CD4-positive, alpha-beta memory T cell (primary cell): Measurements from ENCODE around the gene PARVG. TPM values are rescaled to one million over a fixed set of nuclear protein-coding genes. Genes with fewer than 3 reads are reported as not detected.
A peak's percentile ranks its signal among the peaks of the same experiment; 100 is the strongest.

Experiments used
- CTCF ChIA-PET: fragments of 350-600 bp; sonication (Branson Sonifier 250); formaldehyde crosslinking; loops from one replicate; lab custom pipeline; 2021; ENCODE audit warnings: inconsistent platforms; ENCODE audit not compliant: partially characterized antibody; lab: Charles Lee
- POLR2A ChIA-PET: fragments of 350-600 bp; sonication (Branson Sonifier 250); formaldehyde crosslinking; loops from one replicate; lab custom pipeline; 2021; ENCODE audit not compliant: partially characterized antibody; lab: Charles Lee
- DNase-seq, 5 donors: peaks; one replicate each; pipeline versions ENCODE4 v3.0.0 to v3.0.0-alpha.2; 2020 to 2022; ENCODE audit warnings: mixed read lengths in 1 of 5
- H3K27ac ChIP-seq: one replicate; pipeline ENCODE4 v1.7.0; 2013; ENCODE audit warnings: low read depth, low read length
- H3K27me3 ChIP-seq: 2 replicates; pipeline ENCODE4 v1.7.0; 2013; ENCODE audit warnings: mild to moderate bottlenecking, low read length, moderate library complexity; ENCODE audit not compliant: insufficient read depth
- H3K36me3 ChIP-seq: 2 replicates; pipeline ENCODE4 v1.7.0; 2013; ENCODE audit warnings: mild to moderate bottlenecking, low read length, moderate library complexity; ENCODE audit not compliant: insufficient read depth
- H3K4me1 ChIP-seq: 2 replicates; pipeline ENCODE4 v1.7.0; 2013; ENCODE audit warnings: mild to moderate bottlenecking, low read length, moderate library complexity; ENCODE audit not compliant: insufficient read depth
- H3K4me3 ChIP-seq, 2 donors: one replicate each; pipeline ENCODE4 v1.7.0; 2013; ENCODE audit warnings: low read length in 2 of 2, mild to moderate bottlenecking in 1 of 2
- H3K9me3 ChIP-seq, 2 donors: one replicate each; pipeline ENCODE4 v1.7.0; 2013; ENCODE audit warnings: low read length in 2 of 2, control low read depth in 1 of 2; ENCODE audit not compliant: control insufficient read depth in 1 of 2
- H3K27ac Mint-ChIP-seq, 7 donors: one replicate each; pipeline ENCODE4 v1.8.0; 2020 to 2021; ENCODE audit warnings: mixed read lengths in 7 of 7, mild to moderate bottlenecking in 6 of 7, inconsistent platforms in 3 of 7, moderate library complexity in 3 of 7
- H3K27me3 Mint-ChIP-seq, 2 donors: one replicate each; pipeline ENCODE4 v1.8.0; 2020 to 2021; ENCODE audit warnings: mixed read lengths in 2 of 2
- H3K36me3 Mint-ChIP-seq, 2 donors: one replicate each; pipeline ENCODE4 v1.8.0; 2020 to 2021; ENCODE audit warnings: mixed read lengths in 2 of 2, inconsistent platforms in 1 of 2, mild to moderate bottlenecking in 1 of 2
- H3K4me1 Mint-ChIP-seq, 4 donors: one replicate each; pipeline ENCODE4 v1.8.0; 2020 to 2021; ENCODE audit warnings: mixed read lengths in 4 of 4, mild to moderate bottlenecking in 1 of 4
- H3K4me3 Mint-ChIP-seq, 8 donors: one replicate each; pipeline ENCODE4 v1.8.0; 2020 to 2021; ENCODE audit warnings: mixed read lengths in 8 of 8, mild to moderate bottlenecking in 7 of 8, moderate library complexity in 6 of 8, inconsistent platforms in 3 of 8
- H3K9me3 Mint-ChIP-seq, 8 donors: one replicate each; pipeline ENCODE4 v1.8.0; 2020 to 2021; ENCODE audit warnings: mixed read lengths in 8 of 8, mild to moderate bottlenecking in 5 of 8, inconsistent platforms in 3 of 8, moderate library complexity in 1 of 8
- intact Hi-C: fragments of 100-400 bp; cut with micrococcal nuclease; formaldehyde crosslinking; loops from one replicate; pipeline ENCODE4 v1.15.1; 2023
- polyA plus RNA-seq, 2 donors: library from polyadenylated mRNA; unstranded; fragments of 300-500 nt; fragmentation: Illumina TruSeq; gene quantifications; one replicate each; pipeline ENCODE4 v1.2.3, GENCODE V29; 2021
- total RNA-seq, 2 experiments: library from RNA; stranded (reverse); gene quantifications; one replicate each; pipeline ENCODE4 v1.2.3, GENCODE V29; 2021

The PARVG gene
- total and polyA plus RNA-seq, 4 experiments from 2014 or later: 39.6 to 194 (median 122) TPM

GRCh38 chr22:44145544-44145943 is 35.2 kb upstream of the PARVG start:
- no peak for DNase-seq
- CTCF ChIA-PET: no interaction called here
- H3K27me3 Mint-ChIP-seq: no peaks in the 10 kb centered on the region
- POLR2A ChIA-PET: no interaction called here
- Histone ChIP-seq H3K36me3 (no peaks in the 10 kb centered on the region), H3K27ac (no peak overlapping the region), H3K4me1 (no peaks in the 10 kb centered on the region), H3K9me3 (no peaks in the 10 kb centered on the region), H3K27me3 (no peaks in the 10 kb centered on the region), H3K4me3 (no peak overlapping the region)
- H3K4me1 Mint-ChIP-seq: no peaks in the 10 kb centered on the region
- peaks cover 0 to 2% (median 0%) of the 10 kb centered on the region in 8 donors for H3K9me3 Mint-ChIP-seq
- H3K36me3 Mint-ChIP-seq: peaks cover 3 to 19% of the 10 kb centered on the region in 2 donors
- H3K4me3 Mint-ChIP-seq: no peak overlapping the region
- H3K27ac Mint-ChIP-seq: no peak overlapping the region
- intact Hi-C loops: no loop called here

- H3K9me3 Mint-ChIP-seq: peaks cover 0 to 2% (median 0%) of the 10 kb centered on the region in 8 donors
- POLR2A ChIA-PET: no interaction called here
- Histone ChIP-seq H3K4me1 (no peaks in the 10 kb centered on the region), H3K9me3 (no peaks in the 10 kb centered on the region), H3K27ac (no peak overlapping the region), H3K4me3 (no peak overlapping the region), H3K27me3 (no peaks in the 10 kb centered on the region), H3K36me3 (no peaks in the 10 kb centered on the region)
- CTCF ChIA-PET: no interaction called here
- H3K36me3 Mint-ChIP-seq: peaks cover 3 to 19% of the 10 kb centered on the region in 2 donors
- H3K27me3 Mint-ChIP-seq: no peaks in the 10 kb centered on the region
- peak overlapping the region in 1 of 8 donors; percentile 36 for H3K4me3 Mint-ChIP-seq
- no peaks in the 10 kb centered on the region for H3K4me1 Mint-ChIP-seq
- DNase-seq: no peak
- intact Hi-C loops: no loop called here
- peak overlapping the region in 2 of 7 donors; percentile 52 to 64 for H3K27ac Mint-ChIP-seq
Measured at GRCh38 chr22:44146088-44146861, 34.5 kb upstream of the PARVG start.

GRCh38 chr22:44147008-44147645 is 33.6 kb upstream of the PARVG start:
- H3K4me3 Mint-ChIP-seq: no peak overlapping the region
- ChIA-PET POLR2A (no interaction called here), CTCF (no interaction called here)
- H3K27ac ChIP-seq: no peak overlapping the region
- intact Hi-C loops: no loop called here
- no peaks in the 10 kb centered on the region for H3K36me3 ChIP-seq
- no peak for DNase-seq
- no peak overlapping the region for H3K4me3 ChIP-seq
- peaks cover 3 to 21% of the 10 kb centered on the region in 2 donors for H3K36me3 Mint-ChIP-seq
- H3K9me3 Mint-ChIP-seq: peaks cover 0 to 2% (median 0%) of the 10 kb centered on the region in 8 donors
- H3K27me3 Mint-ChIP-seq: no peaks in the 10 kb centered on the region
- H3K4me1 ChIP-seq: no peaks in the 10 kb centered on the region
- H3K27me3 ChIP-seq: no peaks in the 10 kb centered on the region
- H3K4me1 Mint-ChIP-seq: no peaks in the 10 kb centered on the region
- H3K27ac Mint-ChIP-seq: no peak overlapping the region
- H3K9me3 ChIP-seq: no peaks in the 10 kb centered on the region

- H3K4me3 ChIP-seq: no peak overlapping the region
- peaks cover 3 to 24% of the 10 kb centered on the region in 2 donors for H3K36me3 Mint-ChIP-seq
- H3K4me1 Mint-ChIP-seq: no peaks in the 10 kb centered on the region
- H3K27me3 ChIP-seq: no peaks in the 10 kb centered on the region
- intact Hi-C loops: no loop called here
- DNase-seq: no peak
- no peak overlapping the region for H3K27ac Mint-ChIP-seq
- ChIA-PET POLR2A (no interaction called here), CTCF (no interaction called here)
- H3K27me3 Mint-ChIP-seq: no peaks in the 10 kb centered on the region
- peaks cover 0 to under 1% (median 0%) of the 10 kb centered on the region in 8 donors for H3K9me3 Mint-ChIP-seq
- no peaks in the 10 kb centered on the region for H3K36me3 ChIP-seq
- no peaks in the 10 kb centered on the region for H3K4me1 ChIP-seq
- no peak overlapping the region for H3K27ac ChIP-seq
- no peak overlapping the region for H3K4me3 Mint-ChIP-seq
- no peaks in the 10 kb centered on the region for H3K9me3 ChIP-seq
Measured at GRCh38 chr22:44147821-44148574, 32.7 kb upstream of the PARVG start.

GRCh38 chr22:44151676-44152075 is 29.0 kb upstream of the PARVG start:
- no peaks in the 10 kb centered on the region for H3K4me1 Mint-ChIP-seq
- CTCF ChIA-PET: no interaction called here
- H3K9me3 ChIP-seq: no peaks in the 10 kb centered on the region
- H3K27me3 ChIP-seq: no peaks in the 10 kb centered on the region
- H3K9me3 Mint-ChIP-seq: no peaks in the 10 kb centered on the region
- H3K27ac ChIP-seq: no peak overlapping the region
- intact Hi-C loops: no loop called here
- H3K36me3 Mint-ChIP-seq: peaks cover 3 to 17% of the 10 kb centered on the region in 2 donors
- no peak overlapping the region for H3K27ac Mint-ChIP-seq
- H3K36me3 ChIP-seq: no peaks in the 10 kb centered on the region
- H3K4me3 ChIP-seq: no peak overlapping the region
- H3K4me3 Mint-ChIP-seq: no peak overlapping the region
- DNase-seq: no peak
- POLR2A ChIA-PET: no interaction called here
- H3K27me3 Mint-ChIP-seq: no peaks in the 10 kb centered on the region
- peaks cover 11% of the 10 kb centered on the region for H3K4me1 ChIP-seq

GRCh38 chr22:44153710-44154109 is 27.0 kb upstream of the PARVG start:
- Histone ChIP-seq H3K36me3 (no peaks in the 10 kb centered on the region), H3K4me1 (peaks cover 11% of the 10 kb centered on the region), H3K27me3 (no peaks in the 10 kb centered on the region), H3K9me3 (no peaks in the 10 kb centered on the region), H3K4me3 (no peak overlapping the region), H3K27ac (no peak overlapping the region)
- Mint-ChIP-seq H3K27me3 (no peaks in the 10 kb centered on the region), H3K27ac (no peak overlapping the region), H3K36me3 (peaks cover 3 to 20% of the 10 kb centered on the region in 2 donors), H3K4me3 (no peak overlapping the region), H3K9me3 (no peaks in the 10 kb centered on the region), H3K4me1 (no peaks in the 10 kb centered on the region)
- ChIA-PET CTCF (no interaction called here), POLR2A (no interaction called here)
- intact Hi-C loops: no loop called here
- no peak for DNase-seq

GRCh38 chr22:44154436-44154942 is 26.2 kb upstream of the PARVG start:
- H3K4me1 ChIP-seq: peaks cover 11% of the 10 kb centered on the region
- Mint-ChIP-seq H3K4me3 (no peak overlapping the region), H3K36me3 (peaks cover 1 to 19% of the 10 kb centered on the region in 2 donors), H3K4me1 (no peaks in the 10 kb centered on the region), H3K9me3 (no peaks in the 10 kb centered on the region), H3K27ac (no peak overlapping the region), H3K27me3 (no peaks in the 10 kb centered on the region)
- POLR2A ChIA-PET: no interaction called here
- no peak overlapping the region for H3K27ac ChIP-seq
- no peaks in the 10 kb centered on the region for H3K9me3 ChIP-seq
- intact Hi-C loops: no loop called here
- H3K36me3 ChIP-seq: no peaks in the 10 kb centered on the region
- DNase-seq: no peak
- H3K27me3 ChIP-seq: no peaks in the 10 kb centered on the region
- CTCF ChIA-PET: no interaction called here
- no peak overlapping the region for H3K4me3 ChIP-seq
